Measurements from ENCODE around the gene TNPO3.

Gene TNPO3

DNA sequence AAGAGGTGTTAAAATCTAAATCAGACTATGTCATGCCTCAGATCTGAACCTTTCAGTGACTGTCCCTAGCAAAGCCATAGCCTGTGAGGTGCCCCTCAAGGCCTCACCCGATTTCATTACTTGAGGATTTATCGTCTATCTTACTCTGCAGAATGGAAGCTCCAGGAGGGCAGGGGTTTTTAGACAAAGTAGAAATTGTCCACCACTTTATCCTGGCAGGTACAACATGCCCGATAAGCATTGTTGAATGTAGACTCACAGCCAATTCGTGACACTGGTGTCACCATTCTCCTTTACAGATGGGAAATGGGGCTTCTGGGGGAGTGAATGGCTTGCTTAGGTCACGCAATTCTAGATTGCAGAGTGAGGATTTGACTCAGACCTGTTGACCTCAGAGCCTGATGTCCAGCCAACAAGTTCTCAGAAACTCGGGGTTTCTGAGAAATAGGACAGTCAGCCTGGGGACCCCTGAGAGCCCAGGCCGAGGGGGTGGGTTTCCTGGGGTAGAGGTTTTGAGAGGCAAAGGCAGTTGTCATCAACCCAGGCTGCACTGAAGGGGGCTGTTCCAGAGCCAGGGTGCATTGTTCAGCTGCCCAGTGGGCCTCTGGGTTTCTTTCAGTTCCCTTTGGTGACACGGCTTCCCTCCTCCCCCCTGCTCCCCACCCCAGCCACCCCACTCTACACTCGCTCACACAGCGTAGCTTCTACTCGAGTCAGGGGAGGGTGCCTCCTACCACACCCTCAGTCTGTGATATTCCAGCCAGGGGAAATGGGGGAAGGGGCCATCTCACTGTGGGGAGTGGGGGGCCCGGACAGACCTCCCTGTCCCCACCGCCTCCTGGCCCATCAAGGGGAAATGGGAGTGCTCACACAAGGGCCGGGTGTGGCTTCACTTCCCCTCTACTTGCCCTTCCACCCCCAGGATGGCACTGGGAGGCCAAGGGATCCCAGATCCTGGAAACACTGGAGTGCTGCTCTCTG is 120.3 kb downstream of the TNPO3 start:
- peak; percentile 76 for DNase-seq (ENCODE audit: low read depth)
- TF ChIP-seq, protein P1, sequence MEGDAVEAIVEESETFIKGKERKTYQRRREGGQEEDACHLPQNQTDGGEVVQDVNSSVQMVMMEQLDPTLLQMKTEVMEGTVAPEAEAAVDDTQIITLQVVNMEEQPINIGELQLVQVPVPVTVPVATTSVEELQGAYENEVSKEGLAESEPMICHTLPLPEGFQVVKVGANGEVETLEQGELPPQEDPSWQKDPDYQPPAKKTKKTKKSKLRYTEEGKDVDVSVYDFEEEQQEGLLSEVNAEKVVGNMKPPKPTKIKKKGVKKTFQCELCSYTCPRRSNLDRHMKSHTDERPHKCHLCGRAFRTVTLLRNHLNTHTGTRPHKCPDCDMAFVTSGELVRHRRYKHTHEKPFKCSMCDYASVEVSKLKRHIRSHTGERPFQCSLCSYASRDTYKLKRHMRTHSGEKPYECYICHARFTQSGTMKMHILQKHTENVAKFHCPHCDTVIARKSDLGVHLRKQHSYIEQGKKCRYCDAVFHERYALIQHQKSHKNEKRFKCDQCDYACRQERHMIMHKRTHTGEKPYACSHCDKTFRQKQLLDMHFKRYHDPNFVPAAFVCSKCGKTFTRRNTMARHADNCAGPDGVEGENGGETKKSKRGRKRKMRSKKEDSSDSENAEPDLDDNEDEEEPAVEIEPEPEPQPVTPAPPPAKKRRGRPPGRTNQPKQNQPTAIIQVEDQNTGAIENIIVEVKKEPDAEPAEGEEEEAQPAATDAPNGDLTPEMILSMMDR (IDR thresholded peaks at IDR 0.05; ENCODE audit: low read depth, low read length, missing control alignments) = no peak
- peak overlapping the region; percentile 21 for H3K4me3 ChIP-seq (ENCODE audit: low read depth, low read length)

DNA sequence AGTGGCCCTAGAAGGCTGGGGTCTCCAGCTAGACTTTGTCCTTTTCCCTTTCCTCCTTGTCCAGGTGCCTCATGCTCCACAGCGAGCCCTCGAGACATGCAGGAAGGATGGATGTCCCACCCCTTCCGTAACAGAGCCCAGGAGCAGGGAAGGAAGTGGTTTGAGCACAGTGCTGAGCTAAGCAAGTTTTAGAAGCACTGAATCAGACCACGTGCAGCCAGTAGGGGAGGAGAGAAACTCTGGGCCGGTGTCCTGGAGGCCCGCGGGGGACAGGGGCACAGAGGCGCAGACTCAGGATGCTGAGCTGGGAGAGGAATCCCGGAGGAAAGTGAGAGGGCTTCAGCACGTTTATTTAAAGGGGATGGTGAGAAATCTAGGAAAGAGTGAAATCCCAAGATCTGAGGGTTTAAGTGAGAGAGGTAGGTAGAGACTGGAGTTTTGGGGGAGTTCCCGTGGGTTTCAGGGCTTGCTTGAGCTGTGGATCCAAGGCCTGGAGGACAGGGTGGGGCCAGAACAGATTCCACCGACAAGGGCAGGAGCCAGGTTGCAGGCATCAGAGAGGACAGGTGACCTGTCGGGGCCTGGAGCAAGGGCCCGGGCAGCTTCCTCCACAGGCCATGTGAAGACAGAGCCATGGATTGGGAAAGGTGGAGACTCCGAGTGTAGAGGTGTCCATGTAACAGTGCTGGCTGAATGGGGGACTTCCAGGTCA is 121.6 kb downstream of the TNPO3 start:
- DNase-seq (ENCODE audit: low read depth) = peak; percentile 72
- peak overlapping the region; percentile 49 for H3K4me3 ChIP-seq (ENCODE audit: low read depth, low read length)
- TF ChIP-seq, protein P1 (IDR thresholded peaks at IDR 0.05; ENCODE audit: low read depth, low read length, missing control alignments) = peak; percentile 28

DNA sequence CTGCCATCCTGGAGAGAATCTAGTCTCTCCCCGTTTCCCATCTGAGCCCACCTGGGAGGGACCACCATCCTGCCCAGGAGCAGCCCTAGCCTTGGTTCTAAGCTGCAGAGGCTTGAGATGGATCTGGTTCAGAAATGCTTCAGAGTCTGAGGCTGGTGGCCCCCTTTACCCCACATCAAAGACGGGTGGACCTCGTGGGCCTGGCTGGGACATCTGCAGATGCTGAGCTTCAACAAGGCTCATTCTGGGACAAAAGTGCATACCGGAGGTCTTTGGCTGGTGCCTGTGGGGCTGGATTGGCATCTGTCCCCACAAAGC is 122.1 kb downstream of the TNPO3 start:
- TF ChIP-seq, protein P1 (IDR thresholded peaks at IDR 0.05; ENCODE audit: low read depth, low read length, missing control alignments) = no peak
- no peak for DNase-seq (ENCODE audit: low read depth)
- H3K4me3 ChIP-seq (ENCODE audit: low read depth, low read length) = peak overlapping the region; percentile 49

DNA sequence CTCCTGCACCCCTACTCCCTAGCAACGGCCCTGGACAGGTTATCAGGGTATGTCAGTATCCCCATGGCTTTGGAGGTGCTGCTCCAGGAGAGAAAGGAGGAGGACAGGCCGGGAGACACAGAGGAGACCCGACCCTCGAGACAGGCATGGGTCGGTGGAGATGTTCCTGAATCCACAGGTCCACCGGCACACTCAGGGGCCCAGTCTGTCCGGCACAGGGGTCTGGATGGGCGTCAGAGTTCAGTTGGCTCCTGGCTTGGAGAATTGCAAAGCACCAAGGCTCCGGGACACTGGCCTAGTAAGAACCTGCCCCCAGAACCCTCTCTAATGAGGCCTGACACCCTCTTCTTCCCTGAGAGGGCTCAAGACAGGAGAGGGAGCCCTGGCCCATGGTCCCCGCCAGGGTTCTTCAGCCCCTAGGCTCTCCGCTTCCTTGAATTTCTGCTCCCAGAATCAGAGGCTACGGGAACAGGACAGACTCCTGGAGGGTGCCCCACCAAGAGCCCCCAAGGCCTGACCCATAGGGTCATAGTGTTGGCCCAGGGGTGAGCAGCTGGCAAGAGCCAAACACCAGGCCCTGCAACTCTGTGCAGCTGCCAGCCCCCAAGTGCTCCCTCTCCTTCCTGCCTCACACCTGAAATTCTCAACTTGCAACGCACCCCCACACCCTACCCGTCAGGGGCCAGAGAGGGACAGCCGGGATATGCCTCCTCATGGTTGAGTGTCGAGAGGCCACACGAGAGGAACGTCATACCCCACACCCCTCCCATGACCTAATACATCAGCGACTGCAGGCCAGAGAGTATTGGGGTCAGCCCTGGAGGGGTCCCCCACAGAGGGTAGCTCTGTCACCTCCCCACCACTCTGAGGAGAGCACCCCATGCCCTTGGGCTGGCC is 122.7 kb downstream of the TNPO3 start:
- peak overlapping the region; percentile 49; the same call in 1 of the 2 replicates for H3K4me3 ChIP-seq (ENCODE audit: low read depth, low read length)
- TF ChIP-seq, protein P1 (IDR thresholded peaks at IDR 0.05; ENCODE audit: low read depth, low read length, missing control alignments) = no peak
- DNase-seq (ENCODE audit: low read depth) = no peak

DNA sequence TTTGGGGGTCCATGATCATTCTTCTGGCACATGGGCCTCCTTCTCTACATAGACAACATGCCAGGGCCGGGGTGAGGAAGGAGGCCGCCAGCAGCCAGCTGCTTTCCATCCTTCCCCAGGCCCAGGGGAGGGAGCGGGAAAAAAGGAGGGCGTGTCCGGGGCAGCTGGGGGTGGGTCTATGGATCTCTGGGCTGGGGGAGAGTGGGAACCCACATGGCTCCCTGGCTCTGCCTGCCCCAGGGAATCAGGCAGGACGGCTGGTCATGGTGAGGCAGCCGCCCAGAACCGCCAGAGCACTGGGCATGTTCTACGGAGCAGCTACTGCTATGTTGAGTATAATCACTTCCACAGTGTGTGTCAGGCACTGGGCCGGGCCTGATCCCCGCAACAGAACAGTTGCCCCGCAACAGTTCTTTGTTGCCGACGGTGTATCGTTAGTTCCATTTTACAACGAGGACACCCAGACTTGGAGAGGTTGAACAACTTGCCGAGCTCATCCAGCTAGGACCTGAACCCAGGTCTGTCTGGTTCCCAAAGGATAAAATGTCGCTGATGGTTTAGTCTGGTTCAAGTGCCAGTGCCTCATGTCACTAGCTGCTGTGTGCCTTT is 123.6 kb downstream of the TNPO3 start:
- no peak overlapping the region for H3K4me3 ChIP-seq (ENCODE audit: low read depth, low read length)
- no peak for DNase-seq (ENCODE audit: low read depth)
- TF ChIP-seq, protein P1 (IDR thresholded peaks at IDR 0.05; ENCODE audit: low read depth, low read length, missing control alignments) = no peak
